ENCODE results near the gene ZMIZ2.

ZMIZ2 gene

GRCh38 chr7:44805950-44806349 lies 57.3 kb downstream of the ZMIZ2 start:
- DNase-seq, result no peak

GRCh38 chr7:44808914-44809393 lies 60.3 kb downstream of the ZMIZ2 start:
- DNase-seq, result no peak

DNA sequence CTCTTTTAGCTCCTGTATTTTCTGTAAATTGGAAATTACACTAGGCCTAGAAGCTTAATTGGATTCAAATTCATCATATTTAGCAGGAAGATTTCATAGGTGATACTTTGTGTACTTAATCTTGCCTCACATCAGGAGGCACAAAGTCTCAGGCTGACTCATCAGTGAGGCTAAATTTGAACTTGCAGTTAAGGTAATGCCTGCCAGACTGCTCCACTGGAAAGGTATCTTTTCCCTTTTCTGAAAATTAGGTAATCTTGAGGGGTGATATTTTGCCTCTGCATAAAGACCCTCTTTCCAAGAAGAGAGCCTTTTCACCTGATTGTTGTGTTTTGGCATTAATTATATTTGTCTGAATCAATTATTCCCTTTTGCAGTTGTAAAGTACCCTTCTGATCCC lies 62.4 kb downstream of the ZMIZ2 start:
- DNase-seq, result no peak

GRCh38 chr7:44811571-44811970 lies 62.9 kb downstream of the ZMIZ2 start:
- DNase-seq, result no peak

DNA sequence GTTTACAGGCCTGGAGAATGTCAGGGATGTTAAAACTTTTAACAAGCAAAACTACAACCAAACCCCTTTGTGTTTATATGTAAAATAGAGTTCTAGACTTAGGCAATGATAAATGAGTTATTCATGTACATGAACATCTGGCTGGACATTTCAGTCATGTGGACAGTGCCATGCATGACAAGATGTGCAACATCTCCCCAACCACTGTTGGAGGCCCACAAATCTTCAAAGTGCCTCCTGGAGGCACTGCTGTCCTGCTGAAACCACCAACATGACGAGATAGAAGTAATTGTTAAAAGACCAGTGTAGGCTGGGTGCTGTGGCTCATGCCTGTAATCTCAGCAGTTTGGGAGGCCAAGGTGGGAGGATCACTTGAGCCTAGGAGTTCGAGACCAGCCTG lies 66.3 kb downstream of the ZMIZ2 start:
- no peak for DNase-seq

- DNase-seq, result no peak
Measured at GRCh38 chr7:44819292-44819691, 70.6 kb downstream of the ZMIZ2 start.
